HepG2 (cell line): ENCODE results near the gene ULK4. TPM values are rescaled to one million over a fixed set of nuclear protein-coding genes. Genes with fewer than 3 reads are reported as not detected.

Experiments
- ATAC-seq: fragments of 200-7000 bp; cut with Tn5 transposase; 3 replicates; pipeline ENCODE4 v1.9.1; 2020; ENCODE audit warnings: mild to moderate bottlenecking, moderate library complexity
- BruUV-seq: library from RNA; stranded (reverse); fragments of 400-500 nt; replicated peaks from 2 replicates; lab custom pipeline; 2021; lab: Mats Ljungman, UMichigan
- CTCF ChIA-PET: fragments of 300-600 bp; formaldehyde crosslinking; extraction: SDS; loops from one replicate; lab custom pipeline; 2021; ENCODE audit warnings: low total read pairs, inconsistent platforms, low intra/inter-chr PET ratio; lab: Yijun Ruan, JAX
- POLR2A ChIA-PET: fragments of 350-600 bp; sonication (Branson Sonifier 250); formaldehyde crosslinking; loops from one replicate; lab custom pipeline; 2020; ENCODE audit warnings: antibody characterized with exemption, inconsistent platforms; lab: Yijun Ruan, JAX
- DNase-seq: peaks from one replicate; pipeline ENCODE4 v3.0.0-alpha.2; 2015; ENCODE audit warnings: low spot score
- FAIRE-seq: peaks from 3 replicates; lab custom pipeline; 2011; peaks lifted over from hg19 to GRCh38; lab: Jason Lieb, UNC
- H2AFZ ChIP-seq: one replicate; pipeline ENCODE4 v1.6.1; 2011; ENCODE audit warnings: low read length, inconsistent platforms
- H3K27ac ChIP-seq: fragments of 300-600 bp; 3 replicates; pipeline ENCODE4 v1.8.0; 2011; ENCODE audit warnings: mixed run types, mild to moderate bottlenecking, mixed read lengths, low read length, inconsistent platforms; ENCODE audit not compliant: insufficient read depth; ENCODE audit errors: extremely low read length
- H3K27me3 ChIP-seq, 2 experiments: fragments of 200-600 bp in 1 of 2; 2 replicates in 1 of 2; 3 replicates in 1 of 2; pipeline versions ENCODE4 v1.6.0 to v1.8.0; 2011; ENCODE audit warnings: low read length in 2 of 2, mild to moderate bottlenecking in 2 of 2, moderate library complexity in 2 of 2, inconsistent platforms in 1 of 2; ENCODE audit not compliant: insufficient read depth in 2 of 2, control insufficient read depth in 1 of 2
- H3K36me3 ChIP-seq, 2 experiments: fragments of 200-600 bp in 1 of 2; replicated peaks in 1 of 2; 2 replicates in 1 of 2; 3 replicates in 1 of 2; pipeline versions ENCODE4 v1.5.1 to v1.8.0; 2011; ENCODE audit warnings: low read length in 2 of 2, inconsistent platforms in 1 of 2; ENCODE audit not compliant: insufficient read depth in 2 of 2, control insufficient read depth in 1 of 2
- H3K4me1 ChIP-seq: 2 replicates; pipeline ENCODE4 v1.5.1; 2012; ENCODE audit warnings: low read length, inconsistent platforms; ENCODE audit not compliant: insufficient read depth
- H3K4me2 ChIP-seq: 2 replicates; pipeline ENCODE4 v1.6.0; 2011; ENCODE audit warnings: low read depth, low read length, inconsistent platforms
- H3K4me3 ChIP-seq, 3 experiments: fragments of 200-600 bp in 1 of 3; sonication (generic), shearing (Covaris generic) in 1 of 3; replicated peaks in 1 of 3; 2 replicates each; pipeline ENCODE4 v1.5.1; 2011 to 2016; ENCODE audit warnings: low read length in 3 of 3, inconsistent platforms in 2 of 3, low read depth in 2 of 3, mild to moderate bottlenecking in 2 of 3, control low read depth in 1 of 3, mixed read lengths in 1 of 3; ENCODE audit not compliant: insufficient read depth in 1 of 3
- H3K79me2 ChIP-seq: one replicate; pipeline ENCODE4 v1.6.1; 2011; ENCODE audit warnings: low read length, inconsistent platforms; ENCODE audit not compliant: insufficient read depth
- H3K9ac ChIP-seq: 2 replicates; pipeline ENCODE4 v1.6.0; 2011; ENCODE audit warnings: mild to moderate bottlenecking, low read depth, low read length, inconsistent platforms; ENCODE audit not compliant: insufficient read depth
- H3K9me3 ChIP-seq: 2 replicates; pipeline ENCODE4 v1.5.1; 2012; ENCODE audit warnings: mild to moderate bottlenecking, low read length
- H4K20me1 ChIP-seq: 2 replicates; pipeline ENCODE4 v1.6.0; 2011; ENCODE audit warnings: inconsistent platforms, mild to moderate bottlenecking, low read length, moderate library complexity; ENCODE audit not compliant: insufficient read depth
- DZIP1 ChIP-seq: sonication (generic); formaldehyde crosslinking; IDR thresholded peaks from 2 replicates; pipeline ENCODE4 v1.5.0; 2020; ENCODE audit warnings: mild to moderate bottlenecking, missing genetic modification reagents
- FIP1L1 ChIP-seq: fragments of 200-400 bp; formaldehyde crosslinking; IDR thresholded peaks from 2 replicates; pipeline ENCODE4 v1.6.1; 2018; ENCODE audit warnings: low read depth, mild to moderate bottlenecking, low read length, moderate library complexity, borderline replicate concordance; ENCODE audit not compliant: insufficient read depth
- GZF1 ChIP-seq: sonication (generic); formaldehyde crosslinking; IDR thresholded peaks from 2 replicates; pipeline ENCODE4 v1.5.1; 2020; ENCODE audit warnings: mild to moderate bottlenecking, missing genetic modification reagents
- IKZF1 ChIP-seq: fragments of 450-650 bp; IDR thresholded peaks from 2 replicates; pipeline ENCODE4 v1.7.1; 2016
- ZNF430 ChIP-seq: sonication (generic); formaldehyde crosslinking; IDR thresholded peaks from 2 replicates; pipeline ENCODE4 v1.9.0; 2021; ENCODE audit warnings: mild to moderate bottlenecking, missing genetic modification reagents
- ZNF704 ChIP-seq: sonication (generic); formaldehyde crosslinking; IDR thresholded peaks from 2 replicates; pipeline ENCODE4 v1.8.1; 2023; ENCODE audit warnings: mild to moderate bottlenecking, inconsistent platforms, moderate library complexity, missing genetic modification reagents, borderline replicate concordance
- WGBS: methylation state at CpG from one replicate; pipeline ENCODE4 v1.1.6; 2017; ENCODE audit warnings: low lambda C conversion rate; 5-methylcytosine and 5-hydroxymethylcytosine counted together
- in situ Hi-C: cut with HindIII; loops from 2 replicates; pipeline ENCODE4 v1.10.0; 2017; ENCODE audit warnings: low pct_unique_long_range_greater_than_20kb; ENCODE audit not compliant: extremely low pct_ligation_motif_present
- intact Hi-C: fragments of 100-400 bp; cut with micrococcal nuclease; formaldehyde crosslinking; loops from one replicate; pipeline ENCODE4 v1.10.0; 2022; ENCODE audit not compliant: unreplicated experiment
- polyA plus RNA-seq, 8 experiments: library from polyadenylated mRNA; depleted of rRNA in 3 of 8; stranded (reverse) in 7 of 8; unstranded in 1 of 8; fragments of >200 nt; fragmentation: Illumina TruSeq in 4 of 8; extraction: Trizol in 4 of 8; gene quantifications; 2 replicates each; pipeline versions ENCODE4 v1.2.1 to v1.2.3, GENCODE V29; 2011 to 2016; ENCODE audit warnings: low read depth in 4 of 8, missing spikeins in 1 of 8, mixed read lengths in 1 of 8; ENCODE audit not compliant: insufficient read depth in 1 of 8
- total RNA-seq, 5 experiments: library from RNA; depleted of rRNA; stranded (reverse); fragments of >200 nt; fragmentation: Illumina TruSeq; extraction: Trizol; gene quantifications; 2 replicates each; pipeline ENCODE4 v1.2.3, GENCODE V29; 2016; ENCODE audit warnings: low read depth in 1 of 5

Gene ULK4
- total and polyA plus RNA-seq, 2 of the 13 experiments (the other 11 are each of a cell fraction or from before 2014, with no cell fraction given): 6.7 to 11.8 TPM

- TF ChIP-seq IKZF1: no peak
- no peak for TF ChIP-seq ZNF430 (CRISPR knock-in tag)
These were observed 369.0 kb downstream of the ULK4 start (continued) for GRCh38 chr3:41592753-41593510.

- no peak overlapping the region for H2AFZ ChIP-seq
- H3K4me1 ChIP-seq: no peaks in the 10 kb centered on the region
- intact Hi-C loops (no loop called here), in situ Hi-C loops (no loop called here)
- no peaks in the 10 kb centered on the region; the same call in 1 of the 2 replicates for H4K20me1 ChIP-seq
- no peak overlapping the region for H3K4me3 ChIP-seq
- no peak for ATAC-seq
- H3K36me3 ChIP-seq: no peaks in the 10 kb centered on the region
- no peak for TF ChIP-seq ZNF704 (CRISPR knock-in tag)
- no peak for TF ChIP-seq DZIP1
- no peak for TF ChIP-seq GZF1 (CRISPR knock-in tag)
- no peak for TF ChIP-seq FIP1L1
- H3K27ac ChIP-seq: no peak overlapping the region
- FAIRE-seq: no peak
- CTCF ChIA-PET: no interaction called here
- no TSS peak for BruUV-seq
- H3K27me3 ChIP-seq: no peaks in the 10 kb centered on the region; a peak in 1 of 5 replicates
- H3K9ac ChIP-seq: no peak overlapping the region
- WGBS: 98% methylated on average over 2 of the region's 2 CpGs
- DNase-seq: no peak
- no peak overlapping the region for H3K4me2 ChIP-seq
- H3K79me2 ChIP-seq: no peaks in the 10 kb centered on the region
- POLR2A ChIA-PET: no interaction called here
- no peaks in the 10 kb centered on the region for H3K9me3 ChIP-seq
These were observed 378.9 kb downstream of the ULK4 start for GRCh38 chr3:41583014-41583413.
